ENCODE results near the gene STYX.

Gene STYX

GRCh38 chr14:52786887-52787286 is 56.9 kb downstream of the STYX start:
- no peak overlapping the region for H2AFZ ChIP-seq (ENCODE audit: low read depth, low read length)
- H3K27ac ChIP-seq (ENCODE audit: low read length, poor library complexity, severe bottlenecking): no peak overlapping the region
- H3K4me2 ChIP-seq (ENCODE audit: low read length, poor library complexity, severe bottlenecking): no peak overlapping the region
- H3K4ac ChIP-seq (ENCODE audit: low read depth in 1 of 2, low read length in 2 of 2): no peak overlapping the region
- H3K4me3 ChIP-seq (ENCODE audit: insufficient read depth in 1 of 2, low read depth in 1 of 2, low read length in 2 of 2): no peak overlapping the region
- no peaks in the 10 kb centered on the region for H3K27me3 ChIP-seq (ENCODE audit: control insufficient read depth in 1 of 2, insufficient read depth in 1 of 2, low read length in 2 of 2)
- no peak overlapping the region for H2BK12ac ChIP-seq (ENCODE audit: low read length in 2 of 2)
- no peak overlapping the region for H3K14ac ChIP-seq (ENCODE audit: low read length in 2 of 2)
- H2BK15ac ChIP-seq (ENCODE audit: low read depth, poor library complexity, severe bottlenecking): no peak overlapping the region
- H4K91ac ChIP-seq (ENCODE audit: low read length): no peak overlapping the region
- no peak overlapping the region for H2BK5ac ChIP-seq (ENCODE audit: low read depth, low read length, poor library complexity, severe bottlenecking)
- peaks cover 5% of the 10 kb centered on the region for H3K79me1 ChIP-seq (replicated peaks; ENCODE audit: low read length, poor library complexity, severe bottlenecking)
- H3K9me3 ChIP-seq (ENCODE audit: control insufficient read depth, low read length): no peaks in the 10 kb centered on the region
- peaks cover 2% of the 10 kb centered on the region for H3K4me1 ChIP-seq (ENCODE audit: control insufficient read depth, insufficient read depth, low read depth, low read length)
- H3K9ac ChIP-seq (ENCODE audit: low read length): no peak overlapping the region
- no peak overlapping the region for H2AK5ac ChIP-seq (ENCODE audit: low read length, severe bottlenecking)
- no peak overlapping the region for H3K18ac ChIP-seq (ENCODE audit: low read depth in 1 of 2, low read length in 2 of 2)
- H3K23ac ChIP-seq (ENCODE audit: low read length in 2 of 2): no peak overlapping the region
- DNase-seq: no peak
- H2BK120ac ChIP-seq (ENCODE audit: low read depth, low read length): no peak overlapping the region
- H3K36me3 ChIP-seq (ENCODE audit: control insufficient read depth in 1 of 2, insufficient read depth in 2 of 2, low read depth in 1 of 2, low read length in 2 of 2): peaks cover 0 to 15% of the 10 kb centered on the region in 2 experiments
- no peak overlapping the region for H4K8ac ChIP-seq (ENCODE audit: low read length)

GRCh38 chr14:52789118-52789517 is 59.2 kb downstream of the STYX start:
- H2BK120ac ChIP-seq (ENCODE audit: low read depth, low read length): no peak overlapping the region
- peak; percentile 13 for DNase-seq
- H3K9me3 ChIP-seq (ENCODE audit: control insufficient read depth, low read length): no peaks in the 10 kb centered on the region
- H3K27ac ChIP-seq (ENCODE audit: low read length, poor library complexity, severe bottlenecking): no peak overlapping the region
- H3K27me3 ChIP-seq (ENCODE audit: control insufficient read depth in 1 of 2, insufficient read depth in 1 of 2, low read length in 2 of 2): no peaks in the 10 kb centered on the region
- no peak overlapping the region for H2BK15ac ChIP-seq (ENCODE audit: low read depth, poor library complexity, severe bottlenecking)
- no peak overlapping the region for H2BK5ac ChIP-seq (ENCODE audit: low read depth, low read length, poor library complexity, severe bottlenecking)
- H3K79me1 ChIP-seq (replicated peaks; ENCODE audit: low read length, poor library complexity, severe bottlenecking): peaks cover 5% of the 10 kb centered on the region
- H3K18ac ChIP-seq (ENCODE audit: low read depth in 1 of 2, low read length in 2 of 2): peak overlapping the region in 1 of 2 experiments; percentile 50
- peaks cover 4% of the 10 kb centered on the region for H3K4me1 ChIP-seq (ENCODE audit: control insufficient read depth, insufficient read depth, low read depth, low read length)
- peak overlapping the region in 1 of 2 experiments; percentile 96 for H3K4me3 ChIP-seq (ENCODE audit: insufficient read depth in 1 of 2, low read depth in 1 of 2, low read length in 2 of 2)
- no peak overlapping the region for H2BK12ac ChIP-seq (ENCODE audit: low read length in 2 of 2)
- WGBS: 29% methylated on average over 1 of the region's 2 CpGs
- no peak overlapping the region for H3K4ac ChIP-seq (ENCODE audit: low read depth in 1 of 2, low read length in 2 of 2)
- no peak overlapping the region for H4K8ac ChIP-seq (ENCODE audit: low read length)
- no peak overlapping the region for H4K91ac ChIP-seq (ENCODE audit: low read length)
- H3K14ac ChIP-seq (ENCODE audit: low read length in 2 of 2): no peak overlapping the region
- no peak overlapping the region for H2AFZ ChIP-seq (ENCODE audit: low read depth, low read length)
- H3K23ac ChIP-seq (ENCODE audit: low read length in 2 of 2): no peak overlapping the region
- H2AK5ac ChIP-seq (ENCODE audit: low read length, severe bottlenecking): no peak overlapping the region
- H3K36me3 ChIP-seq (ENCODE audit: control insufficient read depth in 1 of 2, insufficient read depth in 2 of 2, low read depth in 1 of 2, low read length in 2 of 2): no peaks in the 10 kb centered on the region
- peak overlapping the region; percentile 57 for H3K9ac ChIP-seq (ENCODE audit: low read length)
- H3K4me2 ChIP-seq (ENCODE audit: low read length, poor library complexity, severe bottlenecking): peak overlapping the region; percentile 29

- Histone ChIP-seq H2AFZ (ENCODE audit: low read depth, low read length) (no peak overlapping the region), H2BK5ac (ENCODE audit: low read depth, low read length, poor library complexity, severe bottlenecking) (no peak overlapping the region), H4K8ac (ENCODE audit: low read length) (no peak overlapping the region), H3K36me3 (ENCODE audit: control insufficient read depth in 1 of 2, insufficient read depth in 2 of 2, low read depth in 1 of 2, low read length in 2 of 2) (no peaks in the 10 kb centered on the region), H2BK12ac (ENCODE audit: low read length in 2 of 2) (no peak overlapping the region), H3K4ac (ENCODE audit: low read depth in 1 of 2, low read length in 2 of 2) (peak overlapping the region in 1 of 2 experiments; percentile 64), H3K23ac (ENCODE audit: low read length in 2 of 2) (peak overlapping the region in 1 of 2 experiments; percentile 73), H3K9ac (ENCODE audit: low read length) (peak overlapping the region; percentile 95), H2BK120ac (ENCODE audit: low read depth, low read length) (no peak overlapping the region), H2BK15ac (ENCODE audit: low read depth, poor library complexity, severe bottlenecking) (no peak overlapping the region), H3K27me3 (ENCODE audit: control insufficient read depth in 1 of 2, insufficient read depth in 1 of 2, low read length in 2 of 2) (no peaks in the 10 kb centered on the region), H4K91ac (ENCODE audit: low read length) (no peak overlapping the region), H3K4me2 (ENCODE audit: low read length, poor library complexity, severe bottlenecking) (peak overlapping the region; percentile 83), H3K79me1 (replicated peaks; ENCODE audit: low read length, poor library complexity, severe bottlenecking) (peaks cover 3% of the 10 kb centered on the region), H3K14ac (ENCODE audit: low read length in 2 of 2) (peak overlapping the region in 1 of 2 experiments; percentile 59), H3K4me3 (ENCODE audit: insufficient read depth in 1 of 2, low read depth in 1 of 2, low read length in 2 of 2) (peak overlapping the region in 1 of 2 experiments; percentile 96), H2AK5ac (ENCODE audit: low read length, severe bottlenecking) (no peak overlapping the region), H3K9me3 (ENCODE audit: control insufficient read depth, low read length) (no peaks in the 10 kb centered on the region), H3K18ac (ENCODE audit: low read depth in 1 of 2, low read length in 2 of 2) (no peak overlapping the region), H3K27ac (ENCODE audit: low read length, poor library complexity, severe bottlenecking) (no peak overlapping the region), H3K4me1 (ENCODE audit: control insufficient read depth, insufficient read depth, low read depth, low read length) (peaks cover 4% of the 10 kb centered on the region)
- peak; percentile 33 for DNase-seq
- 21% methylated on average over 9 of the region's 18 CpGs for WGBS
Measured at GRCh38 chr14:52790011-52790755, 60.2 kb downstream of the STYX start.

- Histone ChIP-seq H3K4me1 (ENCODE audit: control insufficient read depth, insufficient read depth, low read depth, low read length) (peaks cover 4% of the 10 kb centered on the region), H3K4me2 (ENCODE audit: low read length, poor library complexity, severe bottlenecking) (peak overlapping the region; percentile 83), H2BK12ac (ENCODE audit: low read length in 2 of 2) (peak overlapping the region in 1 of 2 experiments; percentile 21), H3K27ac (ENCODE audit: low read length, poor library complexity, severe bottlenecking) (peak overlapping the region; percentile 69), H3K23ac (ENCODE audit: low read length in 2 of 2) (peak overlapping the region in 1 of 2 experiments; percentile 14), H3K9me3 (ENCODE audit: control insufficient read depth, low read length) (no peaks in the 10 kb centered on the region), H2BK15ac (ENCODE audit: low read depth, poor library complexity, severe bottlenecking) (peak overlapping the region; percentile 73), H3K4me3 (ENCODE audit: insufficient read depth in 1 of 2, low read depth in 1 of 2, low read length in 2 of 2) (peak overlapping the region; percentile 69 to 96), H3K18ac (ENCODE audit: low read depth in 1 of 2, low read length in 2 of 2) (peak overlapping the region; percentile 82 to 88), H3K9ac (ENCODE audit: low read length) (peak overlapping the region; percentile 95), H3K27me3 (ENCODE audit: control insufficient read depth in 1 of 2, insufficient read depth in 1 of 2, low read length in 2 of 2) (no peaks in the 10 kb centered on the region), H3K36me3 (ENCODE audit: control insufficient read depth in 1 of 2, insufficient read depth in 2 of 2, low read depth in 1 of 2, low read length in 2 of 2) (no peaks in the 10 kb centered on the region), H2BK5ac (ENCODE audit: low read depth, low read length, poor library complexity, severe bottlenecking) (peak overlapping the region; percentile 39), H4K91ac (ENCODE audit: low read length) (peak overlapping the region; percentile 66), H3K79me1 (replicated peaks; ENCODE audit: low read length, poor library complexity, severe bottlenecking) (peaks cover 3% of the 10 kb centered on the region), H4K8ac (ENCODE audit: low read length) (peak overlapping the region; percentile 77), H3K4ac (ENCODE audit: low read depth in 1 of 2, low read length in 2 of 2) (peak overlapping the region; percentile 35 to 81), H3K14ac (ENCODE audit: low read length in 2 of 2) (peak overlapping the region in 1 of 2 experiments; percentile 82), H2AFZ (ENCODE audit: low read depth, low read length) (peak overlapping the region; percentile 90), H2BK120ac (ENCODE audit: low read depth, low read length) (no peak overlapping the region), H2AK5ac (ENCODE audit: low read length, severe bottlenecking) (no peak overlapping the region)
- 2% methylated on average over 21 of the region's 26 CpGs for whole genome bisulfite sequencing
- DNase-seq: no peak
Measured at GRCh38 chr14:52790756-52791222, 60.8 kb downstream of the STYX start.
